GM12872 (cell line): ENCODE measurements around the gene LGR5.

Experiments used
- CTCF ChIP-seq: IDR thresholded peaks from 3 replicates; pipeline ENCODE4 v1.5.1; 2011; ENCODE audit warnings: low read depth, mild to moderate bottlenecking, low read length, moderate library complexity; ENCODE audit not compliant: insufficient read depth

The LGR5 gene

GRCh38 chr12:71556448-71556847 lies 116.8 kb downstream of the LGR5 start:
- no peak for TF ChIP-seq CTCF

- no peak for TF ChIP-seq CTCF
These were observed 117.3 kb downstream of the LGR5 start for GRCh38 chr12:71556875-71557274.

GRCh38 chr12:71558445-71558844 lies 118.8 kb downstream of the LGR5 start:
- TF ChIP-seq CTCF = no peak

GRCh38 chr12:71562676-71563595 lies 123.3 kb downstream of the LGR5 start:
- TF ChIP-seq CTCF = no peak

GRCh38 chr12:71565535-71565934 lies 125.9 kb downstream of the LGR5 start:
- no peak for TF ChIP-seq CTCF

GRCh38 chr12:71566655-71567054 lies 127.1 kb downstream of the LGR5 start:
- TF ChIP-seq CTCF = no peak

- no peak for TF ChIP-seq CTCF
These were observed 127.9 kb downstream of the LGR5 start for GRCh38 chr12:71567537-71567936.
